ENCODE data around the gene SMARCA2. TPM values are rescaled to one million over a fixed set of nuclear protein-coding genes. Genes with fewer than 3 reads are reported as not detected.

The SMARCA2 gene
- total RNA-seq, 6 donors from 2014 or later: 74.3 to 210 (median 139) TPM

- no peak overlapping the region for H3K27ac ChIP-seq
- DNase-seq: no peak
- WGBS, 2 donors: 85 to 86% methylated on average over 2 of the region's 2 CpGs
These were observed 119.2 kb downstream of the SMARCA2 start for GRCh38 chr9:2134391-2134790.

GRCh38 chr9:2138646-2139045, 123.5 kb downstream of the SMARCA2 start:
- Histone ChIP-seq H3K4me1 (peaks cover 0 to 4% (median 0%) of the 10 kb centered on the region in 4 donors), H3K27me3 (no peaks in the 10 kb centered on the region), H3K27ac (no peak overlapping the region), H3K9me3 (no peaks in the 10 kb centered on the region), H3K36me3 (peaks cover 0 to 21% (median 2%) of the 10 kb centered on the region in 4 donors), H3K4me3 (no peak overlapping the region)
- 87 to 88% methylated on average over 4 of the region's 4 CpGs for WGBS, 2 donors
- ATAC-seq (ENCODE audit: low FRiP score in 2 of 2) (peak in 1 of 2 donors; percentile 45), DNase-seq (no peak)
- TF ChIP-seq CTCF (IDR thresholded peaks at IDR 0.05) (no peak), POLR2AphosphoS5 (IDR thresholded peaks at IDR 0.05) (no peak)

More at GRCh38 chr9:2134391-2134790, 119.2 kb downstream of the SMARCA2 start:
- no peaks in the 10 kb centered on the region for H3K27me3 ChIP-seq
- H3K4me3 ChIP-seq: no peak overlapping the region
- no peak for TF ChIP-seq POLR2AphosphoS5 (IDR thresholded peaks at IDR 0.05)
- no peak for TF ChIP-seq CTCF (IDR thresholded peaks at IDR 0.05)
- no peak for TF ChIP-seq EP300 (IDR thresholded peaks at IDR 0.05)
- TF ChIP-seq POLR2A (IDR thresholded peaks at IDR 0.05): no peak
- no peak for ATAC-seq (ENCODE audit: low FRiP score in 2 of 2)
- peaks cover 0 to 22% (median 2%) of the 10 kb centered on the region in 4 donors for H3K36me3 ChIP-seq
- peaks cover 0 to 18% (median 10%) of the 10 kb centered on the region in 4 donors for H3K4me1 ChIP-seq
- no peaks in the 10 kb centered on the region for H3K9me3 ChIP-seq

GRCh38 chr9:2140600-2141223, 125.6 kb downstream of the SMARCA2 start:
- WGBS, 2 donors: 96% methylated on average over 4 of the region's 4 CpGs
- Histone ChIP-seq H3K27ac (no peak overlapping the region), H3K9me3 (no peaks in the 10 kb centered on the region), H3K36me3 (peaks cover 0 to 14% (median 2%) of the 10 kb centered on the region in 4 donors), H3K4me1 (peaks cover 0 to 4% (median 0%) of the 10 kb centered on the region in 4 donors), H3K4me3 (no peak overlapping the region), H3K27me3 (no peaks in the 10 kb centered on the region)
- TF ChIP-seq CTCF (IDR thresholded peaks at IDR 0.05) (no peak), EP300 (IDR thresholded peaks at IDR 0.05) (no peak), POLR2A (IDR thresholded peaks at IDR 0.05) (no peak), POLR2AphosphoS5 (IDR thresholded peaks at IDR 0.05) (no peak)
- ATAC-seq (ENCODE audit: low FRiP score in 2 of 2): no peak
- DNase-seq: no peak

- ATAC-seq (ENCODE audit: low FRiP score in 2 of 2) (no peak), DNase-seq (no peak)
- Histone ChIP-seq H3K27ac (no peak overlapping the region), H3K9me3 (no peaks in the 10 kb centered on the region), H3K36me3 (peaks cover 0 to 13% (median 0%) of the 10 kb centered on the region in 4 donors), H3K4me1 (peaks cover 0 to 8% (median 2%) of the 10 kb centered on the region in 4 donors), H3K27me3 (no peaks in the 10 kb centered on the region), H3K4me3 (no peak overlapping the region)
- TF ChIP-seq CTCF (IDR thresholded peaks at IDR 0.05) (no peak), POLR2A (IDR thresholded peaks at IDR 0.05) (no peak), EP300 (IDR thresholded peaks at IDR 0.05) (no peak), POLR2AphosphoS5 (IDR thresholded peaks at IDR 0.05) (no peak)
- WGBS, 2 donors: 38 to 39% methylated on average over 1 of the region's 1 CpG
These were observed 127.1 kb downstream of the SMARCA2 start for GRCh38 chr9:2142212-2142611.

GRCh38 chr9:2144619-2145018, 129.5 kb downstream of the SMARCA2 start:
- Histone ChIP-seq H3K27ac (no peak overlapping the region), H3K4me1 (peaks cover 0 to 8% (median 2%) of the 10 kb centered on the region in 4 donors), H3K27me3 (no peaks in the 10 kb centered on the region), H3K4me3 (no peak overlapping the region), H3K36me3 (peaks cover 0 to 7% (median 0%) of the 10 kb centered on the region in 4 donors), H3K9me3 (no peaks in the 10 kb centered on the region)
- no peak for ATAC-seq (ENCODE audit: low FRiP score in 2 of 2)
- no peak for DNase-seq
- TF ChIP-seq POLR2A (IDR thresholded peaks at IDR 0.05) (no peak), EP300 (IDR thresholded peaks at IDR 0.05) (no peak)
- WGBS, 2 donors: 93 to 99% methylated on average over 3 of the region's 3 CpGs

Data from upper lobe of left lung (tissue), 6 donors.